ENCODE results near the gene RAB29.

RAB29 gene

GRCh38 chr1:205719762-205720161 is 55.5 kb downstream of the RAB29 start:
- no peak for DNase-seq

- DNase-seq = no peak
These were observed 56.3 kb downstream of the RAB29 start for GRCh38 chr1:205719015-205719414.

Measured in CD4-positive, alpha-beta T cell treated with Interleukin-15 for 1 hour (primary cell).